ENCODE data around the gene SPAG17. TPM values are rescaled to one million over a fixed set of nuclear protein-coding genes. Genes with fewer than 3 reads are reported as not detected.

Gene SPAG17
- total RNA-seq, 1 donor from 2014 or later = 5.6 TPM

GRCh38 chr1:118204105-118204504 lies 19.1 kb upstream of the SPAG17 start:
- H3K36me3 Mint-ChIP-seq = no peaks in the 10 kb centered on the region
- H3K4me1 Mint-ChIP-seq (ENCODE audit: unreplicated experiment) = no peaks in the 10 kb centered on the region
- no peak for TF ChIP-seq CTCF (conservative IDR thresholded peaks at IDR 0.05)
- H3K4me3 Mint-ChIP-seq = no peak overlapping the region
- DNase-seq (ENCODE audit: extremely low spot score, unreplicated experiment) = no peak
- no peak overlapping the region for H3K27ac Mint-ChIP-seq
- peaks cover 5% of the 10 kb centered on the region for H3K9me3 Mint-ChIP-seq
- H3K27me3 Mint-ChIP-seq = no peaks in the 10 kb centered on the region

- DNase-seq (ENCODE audit: extremely low spot score, unreplicated experiment) = no peak
- Mint-ChIP-seq H3K4me1 (ENCODE audit: unreplicated experiment) (no peaks in the 10 kb centered on the region), H3K36me3 (no peaks in the 10 kb centered on the region), H3K9me3 (peaks cover 5% of the 10 kb centered on the region), H3K4me3 (no peak overlapping the region), H3K27ac (no peak overlapping the region), H3K27me3 (no peaks in the 10 kb centered on the region)
- TF ChIP-seq CTCF (conservative IDR thresholded peaks at IDR 0.05) = no peak
Observed at GRCh38 chr1:118202076-118202608, 17.1 kb upstream of the SPAG17 start.

- no peak for TF ChIP-seq CTCF (conservative IDR thresholded peaks at IDR 0.05)
- H3K9me3 Mint-ChIP-seq = peaks cover 5% of the 10 kb centered on the region
- H3K27ac Mint-ChIP-seq = no peak overlapping the region
- H3K4me1 Mint-ChIP-seq (ENCODE audit: unreplicated experiment) = no peaks in the 10 kb centered on the region
- H3K27me3 Mint-ChIP-seq = no peaks in the 10 kb centered on the region
- H3K4me3 Mint-ChIP-seq = no peak overlapping the region
- DNase-seq (ENCODE audit: extremely low spot score, unreplicated experiment) = no peak
- H3K36me3 Mint-ChIP-seq = no peaks in the 10 kb centered on the region
Observed at GRCh38 chr1:118201524-118201923, 16.5 kb upstream of the SPAG17 start.

- H3K4me1 Mint-ChIP-seq (ENCODE audit: unreplicated experiment) = no peaks in the 10 kb centered on the region
- no peak overlapping the region for H3K27ac Mint-ChIP-seq
- DNase-seq (ENCODE audit: extremely low spot score, unreplicated experiment) = no peak
- no peak for TF ChIP-seq CTCF (conservative IDR thresholded peaks at IDR 0.05)
- no peaks in the 10 kb centered on the region for H3K27me3 Mint-ChIP-seq
- H3K4me3 Mint-ChIP-seq = no peak overlapping the region
- peaks cover 5% of the 10 kb centered on the region for H3K9me3 Mint-ChIP-seq
- H3K36me3 Mint-ChIP-seq = no peaks in the 10 kb centered on the region
Observed at GRCh38 chr1:118200836-118201235, 15.8 kb upstream of the SPAG17 start.

GRCh38 chr1:118190561-118190960 lies 5.5 kb upstream of the SPAG17 start:
- Mint-ChIP-seq H3K4me3 (no peak overlapping the region), H3K36me3 (no peaks in the 10 kb centered on the region), H3K4me1 (ENCODE audit: unreplicated experiment) (peaks cover 5% of the 10 kb centered on the region), H3K9me3 (peaks cover 15% of the 10 kb centered on the region), H3K27me3 (no peaks in the 10 kb centered on the region), H3K27ac (no peak overlapping the region)
- TF ChIP-seq CTCF (conservative IDR thresholded peaks at IDR 0.05) = no peak
- DNase-seq (ENCODE audit: extremely low spot score, unreplicated experiment) = no peak

- H3K9me3 Mint-ChIP-seq = peaks cover 18% of the 10 kb centered on the region
- H3K27me3 Mint-ChIP-seq = no peaks in the 10 kb centered on the region
- DNase-seq (ENCODE audit: extremely low spot score, unreplicated experiment) = no peak
- H3K36me3 Mint-ChIP-seq = no peaks in the 10 kb centered on the region
- TF ChIP-seq CTCF (conservative IDR thresholded peaks at IDR 0.05) = no peak
- H3K4me3 Mint-ChIP-seq = no peak overlapping the region
- H3K4me1 Mint-ChIP-seq (ENCODE audit: unreplicated experiment) = peaks cover 15% of the 10 kb centered on the region
- no peak overlapping the region for H3K27ac Mint-ChIP-seq
Observed at GRCh38 chr1:118189564-118189963, 4.5 kb upstream of the SPAG17 start.
